ENCODE measurements around the gene C1orf226. TPM values are rescaled to one million over a fixed set of nuclear protein-coding genes. Genes with fewer than 3 reads are reported as not detected.

Gene C1orf226
- total and polyA plus RNA-seq, 9 of the 15 experiments (the other 6 are each of a cell fraction or from before 2014, with no cell fraction given), result 0.10 to 1.4 (median 0.47) TPM

- WGBS (ENCODE audit: insufficient coverage, low coverage, missing lambda C conversion rate), result 88% methylated on average over 10 of the region's 10 CpGs
- Histone ChIP-seq H2AFZ (ENCODE audit: low read depth, low read length) (no peak overlapping the region), H3K9ac (ENCODE audit: insufficient read depth in 1 of 2, low read depth in 2 of 2, low read length in 2 of 2) (peak overlapping the region in 1 of 2 experiments; percentile 19; a peak in 1 of 4 replicates), H3K27ac (ENCODE audit: extremely low read depth, low read depth, low read length) (no peak overlapping the region), H3K4me3 (no peak overlapping the region), H3K27me3 (ENCODE audit: control insufficient read depth in 2 of 2, insufficient read depth in 2 of 2, low read length in 2 of 2) (no peaks in the 10 kb centered on the region), H4K20me1 (replicated peaks; ENCODE audit: control insufficient read depth, insufficient read depth, low read length) (no peaks in the 10 kb centered on the region), H3K4me1 (replicated peaks in 1 of 2; ENCODE audit: control insufficient read depth in 2 of 2, insufficient read depth in 2 of 2, low read length in 2 of 2) (peaks cover 2 to 18% of the 10 kb centered on the region in 2 experiments; a peak in 2 of 5 replicates), H3K4me2 (ENCODE audit: insufficient read depth, low read length) (no peak overlapping the region), H3K9me3 (replicated peaks; ENCODE audit: control insufficient read depth, insufficient read depth, low read depth, low read length) (no peaks in the 10 kb centered on the region), H3K79me2 (ENCODE audit: control insufficient read depth, insufficient read depth, low read length) (no peaks in the 10 kb centered on the region), H3K36me3 (ENCODE audit: control insufficient read depth, insufficient read depth, low read length) (no peaks in the 10 kb centered on the region), H3K9me1 (ENCODE audit: control insufficient read depth, insufficient read depth, low read length) (no peaks in the 10 kb centered on the region)
- no TSS peak for BruUV-seq (replicated peaks)
- no peak for ATAC-seq
- no peak for FAIRE-seq
- POLR2A ChIA-PET, result interaction anchor here (0.6 kb wide), 1 partner anchor 22 kb away, joined by 3 read pairs; no protein-coding TSS in a partner anchor
- DNase-seq (ENCODE audit: extremely low read depth in 1 of 4, low spot score in 3 of 4), result no peak
- in situ Hi-C loops (cut with MboI) (no loop called here), intact Hi-C loops (cut with micrococcal nuclease) (no loop called here)
- CTCF ChIA-PET (ENCODE audit: low intra/inter-chr PET ratio), result no interaction called here
- TF ChIP-seq CREB1 (IDR thresholded peaks at IDR 0.05) (no peak), CREB1 (CRISPR knock-in tag; IDR thresholded peaks at IDR 0.05) (no peak), POLR3A (IDR thresholded peaks at IDR 0.05; ENCODE audit: borderline replicate concordance, extremely low read depth, insufficient read depth, insufficient read length) (no peak), SMAD1 (IDR thresholded peaks at IDR 0.05; ENCODE audit: low read depth, low read length, partially characterized antibody) (no peak), RNF219 (CRISPR knock-in tag; IDR thresholded peaks at IDR 0.05) (no peak), BCL6 (CRISPR knock-in tag; IDR thresholded peaks at IDR 0.05) (no peak), HSF4 (CRISPR knock-in tag; IDR thresholded peaks at IDR 0.05; ENCODE audit: borderline replicate concordance) (no peak), ZC3H4 (CRISPR knock-in tag; IDR thresholded peaks at IDR 0.05; ENCODE audit: borderline replicate concordance) (no peak), ELK3 (CRISPR knock-in tag; IDR thresholded peaks at IDR 0.05) (no peak), SMAD3 (CRISPR knock-in tag; conservative IDR thresholded peaks at IDR 0.05) (no peak), EWSR1 (IDR thresholded peaks at IDR 0.05; ENCODE audit: borderline replicate concordance, low read depth, partially characterized antibody) (no peak), SRSF9 (IDR thresholded peaks at IDR 0.05; ENCODE audit: borderline replicate concordance, low read depth, low read length) (no peak), E2F1 (CRISPR knock-in tag; IDR thresholded peaks at IDR 0.05) (no peak), ETS1 (conservative IDR thresholded peaks at IDR 0.05; ENCODE audit: control insufficient read depth, low read depth, low read length) (no peak), ZNF217 (CRISPR knock-in tag; IDR thresholded peaks at IDR 0.05) (no peak)
Measured at GRCh38 chr1:162360237-162360873, 21.2 kb upstream of the C1orf226 start.
